Measurements from ENCODE around the gene CNTNAP2.

The CNTNAP2 gene

GRCh38 chr7:148442933-148443332 is 2326.3 kb downstream of the CNTNAP2 start:
- no peaks in the 10 kb centered on the region for H3K36me3 ChIP-seq (ENCODE audit: control insufficient read depth in 2 of 2, insufficient read depth in 1 of 2, low read length in 2 of 2)
- TF ChIP-seq, protein P1, sequence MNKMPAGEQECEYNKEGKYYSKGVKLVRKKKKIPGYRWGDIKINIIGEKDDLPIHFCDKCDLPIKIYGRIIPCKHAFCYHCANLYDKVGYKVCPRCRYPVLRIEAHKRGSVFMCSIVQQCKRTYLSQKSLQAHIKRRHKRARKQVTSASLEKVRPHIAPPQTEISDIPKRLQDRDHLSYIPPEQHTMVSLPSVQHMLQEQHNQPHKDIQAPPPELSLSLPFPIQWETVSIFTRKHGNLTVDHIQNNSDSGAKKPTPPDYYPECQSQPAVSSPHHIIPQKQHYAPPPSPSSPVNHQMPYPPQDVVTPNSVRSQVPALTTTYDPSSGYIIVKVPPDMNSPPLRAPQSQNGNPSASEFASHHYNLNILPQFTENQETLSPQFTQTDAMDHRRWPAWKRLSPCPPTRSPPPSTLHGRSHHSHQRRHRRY (tag by site-specific recombination; IDR thresholded peaks at IDR 0.05): no peak
- no peak for TF ChIP-seq ZNF596 (tag by site-specific recombination; IDR thresholded peaks at IDR 0.05)
- no peak for TF ChIP-seq SCRT1 (tag by site-specific recombination; IDR thresholded peaks at IDR 0.05; ENCODE audit: borderline replicate concordance)
- TF ChIP-seq ZNF558 (tag by site-specific recombination; IDR thresholded peaks at IDR 0.05): no peak
- TF ChIP-seq ZNF701 (tag by site-specific recombination; IDR thresholded peaks at IDR 0.05): no peak
- TF ChIP-seq ZNF121 (tag by site-specific recombination; IDR thresholded peaks at IDR 0.05): no peak
- TF ChIP-seq SETDB1 (IDR thresholded peaks at IDR 0.05; ENCODE audit: insufficient read length, low read length): no peak
- no peak for TF ChIP-seq ZNF157 (tag by site-specific recombination; IDR thresholded peaks at IDR 0.05)
- no peak for TF ChIP-seq ZNF692 (tag by site-specific recombination; IDR thresholded peaks at IDR 0.05)
- TF ChIP-seq ZNF169 (tag by site-specific recombination; IDR thresholded peaks at IDR 0.05): no peak
- TF ChIP-seq, protein P2, sequence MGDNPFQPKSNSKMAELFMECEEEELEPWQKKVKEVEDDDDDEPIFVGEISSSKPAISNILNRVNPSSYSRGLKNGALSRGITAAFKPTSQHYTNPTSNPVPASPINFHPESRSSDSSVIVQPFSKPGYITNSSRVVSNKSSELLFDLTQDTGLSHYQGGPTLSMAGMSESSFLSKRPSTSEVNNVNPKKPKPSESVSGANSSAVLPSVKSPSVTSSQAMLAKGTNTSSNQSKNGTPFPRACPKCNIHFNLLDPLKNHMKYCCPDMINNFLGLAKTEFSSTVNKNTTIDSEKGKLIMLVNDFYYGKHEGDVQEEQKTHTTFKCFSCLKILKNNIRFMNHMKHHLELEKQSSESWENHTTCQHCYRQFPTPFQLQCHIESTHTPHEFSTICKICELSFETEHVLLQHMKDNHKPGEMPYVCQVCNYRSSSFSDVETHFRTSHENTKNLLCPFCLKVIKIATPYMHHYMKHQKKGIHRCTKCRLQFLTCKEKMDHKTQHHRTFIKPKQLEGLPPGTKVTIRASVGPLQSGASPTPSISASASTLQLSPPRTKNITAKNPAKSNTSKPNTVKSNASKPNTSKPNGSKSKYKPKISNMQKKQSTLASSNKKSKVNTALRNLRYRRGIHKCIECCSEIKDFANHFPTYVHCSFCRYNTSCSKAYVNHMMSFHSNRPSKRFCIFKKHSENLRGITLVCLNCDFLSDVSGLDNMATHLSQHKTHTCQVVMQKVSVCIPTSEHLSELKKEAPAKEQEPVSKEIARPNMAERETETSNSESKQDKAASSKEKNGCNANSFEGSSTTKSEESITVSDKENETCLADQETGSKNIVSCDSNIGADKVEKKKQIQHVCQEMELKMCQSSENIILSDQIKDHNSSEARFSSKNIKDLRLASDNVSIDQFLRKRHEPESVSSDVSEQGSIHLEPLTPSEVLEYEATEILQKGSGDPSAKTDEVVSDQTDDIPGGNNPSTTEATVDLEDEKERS (tag by site-specific recombination; IDR thresholded peaks at IDR 0.05): no peak
- no peak for TF ChIP-seq ZFHX2 (tag by site-specific recombination; conservative IDR thresholded peaks at IDR 0.05)
- no peak for TF ChIP-seq ZNF155 (tag by site-specific recombination; IDR thresholded peaks at IDR 0.05)
- TF ChIP-seq ZNF341 (tag by site-specific recombination; IDR thresholded peaks at IDR 0.05; ENCODE audit: low read depth): no peak
- TF ChIP-seq ZBTB1 (tag by site-specific recombination; IDR thresholded peaks at IDR 0.05): no peak
- no peak for TF ChIP-seq ZBTB17 (tag by site-specific recombination; IDR thresholded peaks at IDR 0.05)
- TF ChIP-seq, protein P3, sequence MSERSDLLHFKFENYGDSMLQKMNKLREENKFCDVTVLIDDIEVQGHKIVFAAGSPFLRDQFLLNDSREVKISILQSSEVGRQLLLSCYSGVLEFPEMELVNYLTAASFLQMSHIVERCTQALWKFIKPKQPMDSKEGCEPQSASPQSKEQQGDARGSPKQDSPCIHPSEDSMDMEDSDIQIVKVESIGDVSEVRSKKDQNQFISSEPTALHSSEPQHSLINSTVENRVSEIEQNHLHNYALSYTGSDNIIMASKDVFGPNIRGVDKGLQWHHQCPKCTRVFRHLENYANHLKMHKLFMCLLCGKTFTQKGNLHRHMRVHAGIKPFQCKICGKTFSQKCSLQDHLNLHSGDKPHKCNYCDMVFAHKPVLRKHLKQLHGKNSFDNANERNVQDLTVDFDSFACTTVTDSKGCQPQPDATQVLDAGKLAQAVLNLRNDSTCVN (tag by site-specific recombination; optimal IDR thresholded peaks at IDR 0.05): no peak
- TF ChIP-seq ZBTB11 (tag by site-specific recombination; conservative IDR thresholded peaks at IDR 0.05; ENCODE audit: low read depth): no peak
- no peak for TF ChIP-seq TRIM28 (IDR thresholded peaks at IDR 0.05; ENCODE audit: borderline replicate concordance, low read length)
- ChIA-PET CTCF (no interaction called here), POLR2A (no interaction called here)
- no peak overlapping the region for H3K4me3 ChIP-seq (ENCODE audit: low read depth, low read length)
- no peaks in the 10 kb centered on the region for H3K4me1 ChIP-seq (ENCODE audit: control insufficient read depth, insufficient read depth, low read length)
- no peak overlapping the region for H3K27ac ChIP-seq (ENCODE audit: extremely low read depth, low read depth, low read length)
- H3K9me3 ChIP-seq (ENCODE audit: control insufficient read depth, insufficient read depth, low read depth, low read length): no peaks in the 10 kb centered on the region
